H1 (cell line): ENCODE measurements around the gene PRSS23. TPM values are rescaled to one million over a fixed set of nuclear protein-coding genes. Genes with fewer than 3 reads are reported as not detected.

Source experiments
- CTCF ChIA-PET: fragments of 300-600 bp; sonication (Branson Sonifier 250); formaldehyde crosslinking; loops from one replicate; lab custom pipeline; 2021; ENCODE audit not compliant: partially characterized antibody; lab: Charles Lee
- POLR2A ChIA-PET: fragments of 300-600 bp; sonication (Branson Sonifier 250); formaldehyde crosslinking; loops from one replicate; lab custom pipeline; 2021; ENCODE audit warnings: inconsistent platforms; ENCODE audit not compliant: partially characterized antibody; lab: Charles Lee
- DNase-seq, 2 experiments: peaks; one replicate each; pipeline versions ENCODE4 v3.0.0 to v3.0.0-alpha.2; 2010 to 2022; ENCODE audit warnings: low spot score in 2 of 2, low read depth in 1 of 2, mixed read lengths in 1 of 2
- FAIRE-seq: peaks from 2 replicates; lab custom pipeline; 2011; peaks lifted over from hg19 to GRCh38; lab: Jason Lieb, UNC
- H2AFZ ChIP-seq: 2 replicates; pipeline ENCODE4 v1.8.1; 2012; ENCODE audit warnings: low read length, inconsistent platforms
- H2AK5ac ChIP-seq: 2 replicates; pipeline ENCODE4 v1.6.1; 2013; ENCODE audit warnings: low read depth, low read length
- H2BK120ac ChIP-seq: replicated peaks from 2 replicates; pipeline ENCODE3; 2013; ENCODE audit warnings: low read depth, low read length, inconsistent platforms
- H2BK12ac ChIP-seq: 2 replicates; pipeline ENCODE4 v1.6.1; 2013; ENCODE audit warnings: low read depth, low read length
- H2BK15ac ChIP-seq: 2 replicates; pipeline ENCODE4 v1.6.1; 2013; ENCODE audit warnings: low read length
- H2BK20ac ChIP-seq: 2 replicates; pipeline ENCODE4 v1.6.1; 2013; ENCODE audit warnings: low read length
- H2BK5ac ChIP-seq: 2 replicates; pipeline ENCODE4 v1.6.1; 2013; ENCODE audit warnings: low read depth, low read length
- H3K14ac ChIP-seq: 2 replicates; pipeline ENCODE4 v1.6.1; 2013; ENCODE audit warnings: inconsistent platforms; ENCODE audit not compliant: insufficient read length
- H3K18ac ChIP-seq: 2 replicates; pipeline ENCODE4 v1.6.1; 2013; ENCODE audit warnings: low read length; ENCODE audit errors: extremely low read depth
- H3K23ac ChIP-seq: 2 replicates; pipeline ENCODE4 v1.6.1; 2013; ENCODE audit warnings: inconsistent platforms; ENCODE audit not compliant: insufficient read length
- H3K23me2 ChIP-seq: 2 replicates; pipeline ENCODE4 v1.6.1; 2013; ENCODE audit warnings: low read depth, low read length
- H3K27ac ChIP-seq: 2 replicates; pipeline ENCODE4 v1.6.1; 2011; ENCODE audit warnings: low read depth, low read length, inconsistent platforms
- H3K27me3 ChIP-seq, 4 experiments: replicated peaks in 1 of 4; 1 replicate in 1 of 4; 2 replicates in 3 of 4; pipeline versions ENCODE4 v1.6.1 to v1.8.1; 2011 to 2013; ENCODE audit warnings: low read length in 3 of 4, mild to moderate bottlenecking in 3 of 4, inconsistent platforms in 2 of 4, mixed read lengths in 2 of 4, moderate library complexity in 1 of 4; ENCODE audit not compliant: control insufficient read depth in 3 of 4, insufficient read depth in 3 of 4; ENCODE audit errors: extremely low read depth in 1 of 4
- H3K36me3 ChIP-seq, 4 experiments: 2 replicates each; pipeline versions ENCODE4 v1.6.1 to v1.8.1; 2011 to 2013; ENCODE audit warnings: mild to moderate bottlenecking in 4 of 4, low read length in 3 of 4, moderate library complexity in 2 of 4, control low read depth in 1 of 4, inconsistent platforms in 1 of 4; ENCODE audit not compliant: insufficient read depth in 4 of 4, control insufficient read depth in 2 of 4
- H3K4ac ChIP-seq: replicated peaks from 2 replicates; pipeline ENCODE3; 2013; ENCODE audit warnings: low read length, low read depth, mixed read lengths, inconsistent platforms; ENCODE audit not compliant: insufficient read length
- H3K4me1 ChIP-seq, 4 experiments: replicated peaks in 1 of 4; 1 replicate in 1 of 4; 2 replicates in 3 of 4; pipeline versions ENCODE4 v1.6.1 to v1.8.1; 2011 to 2013; ENCODE audit warnings: low read length in 3 of 4, inconsistent platforms in 2 of 4, mixed read lengths in 1 of 4; ENCODE audit not compliant: insufficient read depth in 4 of 4, control insufficient read depth in 3 of 4
- H3K4me2 ChIP-seq, 2 experiments: 2 replicates each; pipeline versions ENCODE4 v1.6.1 to v1.8.1; 2011 to 2013; ENCODE audit warnings: low read depth in 2 of 2, low read length in 2 of 2, control low read depth in 1 of 2, inconsistent platforms in 1 of 2, mild to moderate bottlenecking in 1 of 2; ENCODE audit not compliant: insufficient read depth in 1 of 2
- H3K4me3 ChIP-seq, 4 experiments: fragments of 200-600, 300-600 bp in 1 of 4; sonication (generic), shearing (Covaris generic), sonication (Bioruptor Twin) in 1 of 4; 2 replicates each; pipeline versions ENCODE4 v1.5.1 to v1.8.1; 2011 to 2016; ENCODE audit warnings: low read length in 4 of 4, low read depth in 3 of 4, control low read depth in 2 of 4, inconsistent platforms in 2 of 4, mild to moderate bottlenecking in 2 of 4, mixed read lengths in 1 of 4, moderate library complexity in 1 of 4; ENCODE audit not compliant: insufficient read depth in 2 of 4; ENCODE audit errors: extremely low read depth in 1 of 4
- H3K56ac ChIP-seq: replicated peaks from 2 replicates; pipeline ENCODE3; 2013; ENCODE audit warnings: low read depth, mild to moderate bottlenecking, mixed read lengths, low read length, inconsistent platforms; ENCODE audit not compliant: insufficient read length
- H3K79me1 ChIP-seq: 2 replicates; pipeline ENCODE4 v1.6.1; 2013; ENCODE audit warnings: low read depth, low read length, control low read depth
- H3K79me2 ChIP-seq, 2 experiments: 2 replicates each; pipeline versions ENCODE4 v1.6.1 to v1.8.1; 2012 to 2013; ENCODE audit warnings: low read length in 2 of 2, mild to moderate bottlenecking in 2 of 2, inconsistent platforms in 1 of 2; ENCODE audit not compliant: insufficient read depth in 2 of 2, control insufficient read depth in 1 of 2
- H3K9ac ChIP-seq, 4 experiments: replicated peaks in 1 of 4; 1 replicate in 1 of 4; 2 replicates in 3 of 4; pipeline versions ENCODE4 v1.6.1 to v1.8.1; 2011 to 2013; ENCODE audit warnings: low read depth in 3 of 4, low read length in 3 of 4, control low read depth in 2 of 4, mild to moderate bottlenecking in 2 of 4, moderate library complexity in 2 of 4, inconsistent platforms in 1 of 4; ENCODE audit errors: extremely low read depth in 1 of 4
- H3K9me3 ChIP-seq, 2 experiments: 2 replicates each; pipeline versions ENCODE4 v1.6.1 to v1.8.1; 2012 to 2013; ENCODE audit warnings: mild to moderate bottlenecking in 2 of 2, moderate library complexity in 2 of 2, control low read depth in 1 of 2, inconsistent platforms in 1 of 2, low read depth in 1 of 2, low read length in 1 of 2, mixed read lengths in 1 of 2; ENCODE audit not compliant: insufficient read depth in 2 of 2
- H4K20me1 ChIP-seq, 2 experiments: replicated peaks in 1 of 2; 2 replicates each; pipeline versions ENCODE3 to v1.8.1; 2011 to 2013; ENCODE audit warnings: inconsistent platforms in 2 of 2, low read length in 2 of 2, mild to moderate bottlenecking in 1 of 2; ENCODE audit not compliant: insufficient read depth in 2 of 2, control insufficient read depth in 1 of 2
- H4K5ac ChIP-seq: 2 replicates; pipeline ENCODE4 v1.6.1; 2013; ENCODE audit warnings: low read length, low read depth, mixed read lengths, inconsistent platforms; ENCODE audit not compliant: insufficient read length
- H4K8ac ChIP-seq: 2 replicates; pipeline ENCODE4 v1.8.0; 2013; ENCODE audit warnings: mild to moderate bottlenecking, moderate library complexity, low read length, inconsistent platforms; ENCODE audit not compliant: insufficient read depth; ENCODE audit errors: extremely low read depth
- H4K91ac ChIP-seq: replicated peaks from 2 replicates; pipeline ENCODE3; 2013; ENCODE audit warnings: low read length, mixed read lengths, inconsistent platforms; ENCODE audit not compliant: insufficient read length
- EZH2 ChIP-seq: fragments of 200-600 bp; sonication (generic); IDR thresholded peaks from 2 replicates; pipeline ENCODE4 v1.7.1; 2012; ENCODE audit warnings: low read depth, mild to moderate bottlenecking, moderate library complexity, low read length, inconsistent platforms; ENCODE audit not compliant: severe bottlenecking
- GTF2F1 ChIP-seq: IDR thresholded peaks from 2 replicates; pipeline ENCODE4 v1.6.1; 2012; ENCODE audit warnings: low read depth, low read length, improper control_type of control experiment, borderline replicate concordance
- RAD21 ChIP-seq, 2 experiments: IDR thresholded peaks in 1 of 2; conservative IDR thresholded peaks in 1 of 2; 2 replicates each; pipeline ENCODE4 v1.6.1; 2011; ENCODE audit warnings: low read depth in 2 of 2, low read length in 2 of 2, improper control_type of control experiment in 1 of 2, inconsistent platforms in 1 of 2, mild to moderate bottlenecking in 1 of 2, moderate library complexity in 1 of 2
- WGBS, 2 experiments: shearing (Covaris generic) in 1 of 2; methylation state at CpG; one replicate each; pipeline versions ENCODE4 v1.1.6 to v1.1.7; 2013 to 2015; ENCODE audit warnings: low lambda C conversion rate in 2 of 2, mixed read lengths in 2 of 2, inconsistent platforms in 1 of 2, low coverage in 1 of 2, missing lambda C conversion rate in 1 of 2; ENCODE audit not compliant: insufficient replicate concordance in 2 of 2, insufficient coverage in 1 of 2, insufficient read length in 1 of 2; ENCODE audit errors: extremely low coverage in 1 of 2, missing lambda C conversion rate in 1 of 2; 5-methylcytosine and 5-hydroxymethylcytosine counted together
- polyA plus RNA-seq, 7 experiments: library from polyadenylated mRNA; depleted of rRNA in 3 of 7; stranded (reverse) in 5 of 7; unstranded in 2 of 7; fragments of >200 nt in 5 of 7; fragments of 200-250 nt in 2 of 7; gene quantifications; 1 replicate in 5 of 7; 2 replicates in 1 of 7; 4 replicates in 1 of 7; pipeline versions ENCODE4 v1.2.1 to v1.2.3, GENCODE V29; 2011 to 2013; ENCODE audit warnings: missing spikeins in 2 of 7, mixed read lengths in 2 of 7
- total RNA-seq: library from RNA; stranded (reverse); fragmentation: NEBNext Ultra II Directional; extraction: Animal tissue kit (Norgen Biotek cat#: 25700); gene quantifications from 2 replicates; pipeline ENCODE4 v1.2.1, GENCODE V29; 2021
- TF ChIP-seq, protein P1 (sequence below), 3 experiments: IDR thresholded peaks; 1 replicate in 2 of 3; 2 replicates in 1 of 3; pipeline versions ENCODE4 v1.5.1 to v1.6.1; 2011; ENCODE audit warnings: low read length in 3 of 3, mild to moderate bottlenecking in 3 of 3, inconsistent platforms in 2 of 3, low read depth in 1 of 3, moderate library complexity in 1 of 3; ENCODE audit not compliant: insufficient read depth in 1 of 3; ENCODE audit errors: control extremely low read depth in 1 of 3

The PRSS23 gene
- total and polyA plus RNA-seq, 2 of the 8 experiments (the other 6 are each of a cell fraction or from before 2014, with no cell fraction given): 4.4 to 5.6 TPM

DNA sequence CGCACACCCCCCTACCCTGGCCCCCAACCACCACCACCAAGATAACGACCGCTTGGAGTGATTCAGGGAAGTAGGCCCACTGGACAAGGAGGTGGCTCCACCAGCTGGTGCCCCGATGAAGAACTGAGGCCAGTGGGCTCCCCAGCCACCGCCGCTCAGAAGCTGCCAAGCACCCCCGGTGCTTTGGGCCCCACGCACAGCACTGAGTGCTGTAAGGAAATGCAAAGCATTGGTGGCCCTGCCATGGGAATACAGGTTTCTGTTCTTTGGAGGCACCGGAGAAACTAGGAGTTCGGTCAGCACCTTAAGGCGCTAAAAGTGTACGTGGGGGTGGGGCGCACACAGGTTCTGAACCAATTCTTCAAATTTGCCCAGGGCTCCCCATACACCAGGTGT is 664 bp upstream of the PRSS23 start:
- Histone ChIP-seq H2BK5ac (no peak overlapping the region), H4K5ac (peak overlapping the region; percentile 36), H3K4me2 (peak overlapping the region; percentile 91 to 99), H2BK15ac (no peak overlapping the region), H3K56ac (peak overlapping the region; percentile 4), H2BK20ac (no peak overlapping the region), H4K20me1 (no peaks in the 10 kb centered on the region), H3K23ac (no peak overlapping the region), H3K27ac (no peak overlapping the region), H3K4me1 (peaks cover 0 to 10% (median 7%) of the 10 kb centered on the region in 4 experiments; a peak in 5 of 7 replicates), H3K23me2 (peaks cover 10% of the 10 kb centered on the region; the same call in 1 of the 2 replicates), H3K9ac (peak overlapping the region in 3 of 4 experiments; percentile 39 to 58 (median 43); a peak in 5 of 7 replicates), H4K8ac (peak overlapping the region; percentile 81; the same call in 1 of the 2 replicates), H3K14ac (no peak overlapping the region), H2AFZ (peak overlapping the region; percentile 67; the same call in 1 of the 2 replicates), H3K27me3 (peaks cover 0 to 16% (median 13%) of the 10 kb centered on the region in 4 experiments; a peak in 4 of 7 replicates), H3K79me2 (no peaks in the 10 kb centered on the region), H3K9me3 (no peaks in the 10 kb centered on the region), H2BK12ac (0 out of 2 replicates have a peak overlapping the region, but pooled peaks have one; percentile 41), H3K4ac (no peak overlapping the region), H3K4me3 (peak overlapping the region; percentile 53 to 69 (median 60)), H2AK5ac (no peak overlapping the region), H3K79me1 (no peaks in the 10 kb centered on the region), H3K18ac (0 out of 2 replicates have a peak overlapping the region, but pooled peaks have one; percentile 28), H4K91ac (peak overlapping the region; percentile 34), H3K36me3 (no peaks in the 10 kb centered on the region), H2BK120ac (no peak overlapping the region)
- DNase-seq (no peak), FAIRE-seq (no peak)
- ChIA-PET CTCF (interaction anchor here (0.6 to 3.6 kb wide), 19 partner anchors 8 to 347 kb away, joined by 3 to 21 read pairs (median 4); partner anchors contain the start of gene ME3), POLR2A (interaction anchor here (0.6 to 2.3 kb wide), 4 partner anchors 10 to 344 kb away, joined by 3 to 5 read pairs (median 3); no protein-coding TSS in a partner anchor)
- TF ChIP-seq EZH2 (peak; percentile 1), GTF2F1 (no peak), RAD21 (IDR thresholded peaks at IDR 0.05 in 1 of 2, conservative IDR thresholded peaks at IDR 0.05 in 1 of 2; ENCODE audit: low read depth in 2 of 2, low read length in 2 of 2) (peak; percentile 42 to 61)
- TF ChIP-seq, protein P1, sequence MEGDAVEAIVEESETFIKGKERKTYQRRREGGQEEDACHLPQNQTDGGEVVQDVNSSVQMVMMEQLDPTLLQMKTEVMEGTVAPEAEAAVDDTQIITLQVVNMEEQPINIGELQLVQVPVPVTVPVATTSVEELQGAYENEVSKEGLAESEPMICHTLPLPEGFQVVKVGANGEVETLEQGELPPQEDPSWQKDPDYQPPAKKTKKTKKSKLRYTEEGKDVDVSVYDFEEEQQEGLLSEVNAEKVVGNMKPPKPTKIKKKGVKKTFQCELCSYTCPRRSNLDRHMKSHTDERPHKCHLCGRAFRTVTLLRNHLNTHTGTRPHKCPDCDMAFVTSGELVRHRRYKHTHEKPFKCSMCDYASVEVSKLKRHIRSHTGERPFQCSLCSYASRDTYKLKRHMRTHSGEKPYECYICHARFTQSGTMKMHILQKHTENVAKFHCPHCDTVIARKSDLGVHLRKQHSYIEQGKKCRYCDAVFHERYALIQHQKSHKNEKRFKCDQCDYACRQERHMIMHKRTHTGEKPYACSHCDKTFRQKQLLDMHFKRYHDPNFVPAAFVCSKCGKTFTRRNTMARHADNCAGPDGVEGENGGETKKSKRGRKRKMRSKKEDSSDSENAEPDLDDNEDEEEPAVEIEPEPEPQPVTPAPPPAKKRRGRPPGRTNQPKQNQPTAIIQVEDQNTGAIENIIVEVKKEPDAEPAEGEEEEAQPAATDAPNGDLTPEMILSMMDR (IDR thresholded peaks at IDR 0.05; ENCODE audit: control extremely low read depth in 1 of 3, insufficient read depth in 1 of 3, low read depth in 1 of 3, low read length in 3 of 3): peak; percentile 25 to 35 (median 30)
- WGBS, 2 experiments: 29% methylated on average over 13 of the region's 13 CpGs; no CpG with 5 or more reads in 1 of the 2 experiments
